ENCODE data around the gene RPS3.

RPS3 gene

DNA sequence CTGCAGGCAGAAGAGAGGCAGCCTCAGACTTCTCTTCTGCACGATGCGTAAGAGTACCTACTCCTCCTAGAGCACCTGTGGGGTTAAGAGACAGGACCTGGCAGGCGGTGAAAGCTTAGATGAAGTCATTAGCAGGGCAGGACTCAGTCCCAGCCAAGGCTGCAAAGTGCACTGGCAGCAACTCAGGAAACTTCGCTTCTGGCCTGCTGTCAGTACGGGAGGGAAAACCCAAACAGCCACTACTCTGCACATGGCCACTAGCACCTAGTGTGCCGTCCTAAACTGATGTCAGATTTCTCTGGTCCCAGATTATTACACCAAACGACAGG, 42.5 kb downstream of the RPS3 start:
- Histone ChIP-seq H3K4me1 (peaks cover 12% of the 10 kb centered on the region), H4K20me1 (no peaks in the 10 kb centered on the region), H3K4me2 (no peak overlapping the region), H3K9me3 (no peaks in the 10 kb centered on the region), H3K27me3 (no peaks in the 10 kb centered on the region), H3K4me3 (no peak overlapping the region), H3K9ac (no peak overlapping the region), H3K27ac (no peak overlapping the region), H3K36me3 (no peaks in the 10 kb centered on the region)
- TF ChIP-seq Cebpa-rat (IDR thresholded peaks at IDR 0.05): no peak

DNA sequence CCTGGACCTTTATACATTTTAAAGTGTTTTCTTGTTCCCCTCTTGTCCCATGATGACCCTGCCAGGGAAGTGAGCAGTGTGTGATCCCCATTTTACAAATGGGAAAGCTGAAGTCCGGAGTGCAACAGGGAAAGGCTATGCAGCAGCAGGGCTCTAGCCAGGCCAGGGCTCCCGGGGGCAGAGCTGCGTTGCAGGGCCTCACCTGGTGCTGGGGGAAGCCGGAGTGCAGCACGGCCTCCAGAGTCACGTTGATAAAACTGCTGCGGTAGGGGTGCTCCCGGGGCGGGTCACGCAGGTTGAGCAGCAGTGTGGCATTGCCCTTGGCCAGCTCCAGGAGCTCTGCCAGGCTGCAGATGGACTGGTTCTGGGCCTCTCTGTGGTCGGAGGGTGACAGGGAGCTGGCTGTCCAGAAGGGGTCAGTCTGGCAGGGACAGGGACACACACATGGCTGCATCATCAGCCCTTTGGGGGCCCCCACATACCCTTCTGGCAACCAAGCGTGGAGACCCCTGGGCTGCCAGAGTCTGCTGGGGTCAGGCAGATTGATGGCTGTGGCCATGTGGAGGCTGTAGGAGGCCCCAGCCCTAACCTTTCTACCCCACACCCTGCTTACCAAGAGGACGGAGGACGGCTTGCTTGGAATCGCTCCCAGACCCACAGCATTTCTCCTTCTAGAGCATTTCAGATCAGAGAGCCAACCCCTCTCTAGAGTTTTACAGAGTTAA, 43.0 kb downstream of the RPS3 start:
- Histone ChIP-seq H3K27me3 (no peaks in the 10 kb centered on the region), H3K4me1 (peaks cover 12% of the 10 kb centered on the region), H3K4me3 (no peak overlapping the region), H3K9me3 (no peaks in the 10 kb centered on the region), H3K36me3 (no peaks in the 10 kb centered on the region), H3K27ac (no peak overlapping the region), H3K9ac (no peak overlapping the region), H3K4me2 (no peak overlapping the region), H4K20me1 (no peaks in the 10 kb centered on the region)
- TF ChIP-seq Cebpa-rat (IDR thresholded peaks at IDR 0.05): no peak

DNA sequence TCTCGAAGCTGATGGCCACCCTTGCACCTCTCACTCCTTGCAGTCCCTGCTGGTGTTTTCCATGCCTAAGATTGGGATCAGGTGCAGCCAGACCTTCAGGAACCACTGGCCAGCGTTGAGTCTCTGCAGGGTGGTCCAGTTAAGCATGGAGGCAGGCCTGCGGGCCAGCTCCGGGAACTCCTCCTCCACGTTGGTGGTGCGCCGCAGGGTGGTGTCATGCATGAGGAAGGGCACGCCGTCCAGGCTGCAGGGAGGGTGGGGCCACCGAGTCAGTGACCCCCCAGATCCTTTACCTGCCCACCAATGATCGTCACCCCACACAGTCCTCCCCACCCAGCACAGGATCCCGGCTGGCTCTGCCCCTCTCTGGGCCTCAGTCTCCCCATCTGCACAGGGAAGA, 43.7 kb downstream of the RPS3 start:
- Histone ChIP-seq H3K4me1 (peaks cover 12% of the 10 kb centered on the region), H4K20me1 (no peaks in the 10 kb centered on the region), H3K9me3 (no peaks in the 10 kb centered on the region), H3K4me2 (no peak overlapping the region), H3K27ac (no peak overlapping the region), H3K27me3 (no peaks in the 10 kb centered on the region), H3K4me3 (no peak overlapping the region), H3K9ac (no peak overlapping the region), H3K36me3 (no peaks in the 10 kb centered on the region)
- no peak for TF ChIP-seq Cebpa-rat (IDR thresholded peaks at IDR 0.05)

DNA sequence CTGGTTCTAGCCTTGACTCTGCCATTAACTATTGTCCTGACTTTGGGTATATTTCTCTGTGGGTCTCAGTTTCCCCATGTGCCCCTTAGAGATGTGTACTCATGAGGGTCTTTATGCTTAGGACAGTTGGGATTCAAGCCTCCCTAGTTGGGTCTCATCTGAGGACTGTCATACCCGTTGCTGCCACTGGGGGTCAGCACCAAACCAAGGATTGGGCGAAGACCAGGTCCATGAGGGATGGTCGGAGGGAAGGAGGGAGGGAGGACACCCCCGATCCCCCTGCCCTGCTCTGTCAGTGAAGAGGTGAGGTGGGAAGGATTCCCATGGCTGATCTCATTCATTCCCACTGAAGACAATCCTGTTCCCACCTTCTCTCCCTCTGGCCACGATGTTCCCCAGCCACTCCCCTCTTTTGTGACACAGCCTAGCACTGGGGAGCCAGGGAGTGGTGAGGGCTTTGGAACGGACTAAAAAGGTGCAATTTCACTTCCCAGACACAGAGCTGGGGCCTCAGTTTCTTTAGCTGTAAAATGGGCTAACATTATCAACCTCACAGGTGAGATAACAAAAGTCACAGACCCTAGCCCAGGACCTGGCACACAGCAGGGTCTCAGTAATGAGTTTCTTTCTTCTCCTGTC, 46.1 kb downstream of the RPS3 start:
- H3K27ac ChIP-seq: no peak overlapping the region

DNA sequence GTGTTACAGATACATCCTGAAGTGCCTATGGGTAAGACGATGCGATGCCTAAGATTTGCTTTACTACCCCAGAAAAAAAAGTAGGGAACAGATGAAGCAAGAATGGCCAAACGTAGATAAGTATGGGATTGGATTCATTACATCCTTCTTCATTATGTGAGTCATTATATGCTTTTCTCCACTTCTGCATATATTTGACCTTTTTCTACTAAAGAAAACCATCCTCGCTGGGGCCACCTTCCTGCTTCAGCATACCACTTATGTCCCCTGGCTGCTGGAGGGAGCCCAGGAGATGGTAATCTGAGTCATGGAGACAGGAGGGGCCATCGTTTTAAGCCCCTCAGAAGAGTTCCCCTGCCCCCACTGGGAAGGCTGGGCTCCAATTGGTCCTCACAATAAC, 48.1 kb downstream of the RPS3 start:
- H3K27me3 ChIP-seq: no peaks in the 10 kb centered on the region
- no peak overlapping the region for H3K27ac ChIP-seq
- no peak overlapping the region for H3K9ac ChIP-seq
- no peaks in the 10 kb centered on the region for H3K36me3 ChIP-seq
- H3K4me1 ChIP-seq: no peaks in the 10 kb centered on the region
- H4K20me1 ChIP-seq: no peaks in the 10 kb centered on the region
- no peaks in the 10 kb centered on the region for H3K9me3 ChIP-seq
- H3K4me2 ChIP-seq: no peak overlapping the region
- no peak overlapping the region for H3K4me3 ChIP-seq
- TF ChIP-seq Cebpa-rat (IDR thresholded peaks at IDR 0.05): no peak

More for the DNA sequence above, 46.1 kb downstream of the RPS3 start:
- Histone ChIP-seq H3K27me3 (no peaks in the 10 kb centered on the region), H3K36me3 (no peaks in the 10 kb centered on the region), H3K9ac (no peak overlapping the region), H3K4me3 (no peak overlapping the region), H3K4me2 (no peak overlapping the region), H3K9me3 (no peaks in the 10 kb centered on the region), H3K4me1 (no peaks in the 10 kb centered on the region), H4K20me1 (no peaks in the 10 kb centered on the region)
- no peak for TF ChIP-seq Cebpa-rat (IDR thresholded peaks at IDR 0.05)

DNA sequence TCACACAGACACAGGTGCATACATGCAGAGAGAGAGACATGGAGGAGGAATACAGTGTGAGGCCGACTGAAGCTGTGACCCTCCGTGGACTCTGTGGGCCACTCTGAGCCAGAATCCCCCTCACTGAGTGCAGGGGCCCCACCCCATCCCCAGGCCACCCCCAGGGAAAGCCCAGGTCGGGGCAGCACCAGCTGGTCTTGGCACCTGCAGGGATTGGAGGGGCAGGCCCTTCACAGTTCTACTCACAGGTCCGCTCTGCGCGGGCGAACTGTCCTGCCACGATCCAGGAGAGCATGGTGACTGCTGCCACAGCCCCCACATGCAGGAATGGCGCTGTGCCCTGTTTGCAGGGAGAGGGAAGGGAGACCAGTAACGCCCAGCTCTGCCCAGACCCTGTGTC, 50.0 kb downstream of the RPS3 start:
- Histone ChIP-seq H4K20me1 (no peaks in the 10 kb centered on the region), H3K27ac (no peak overlapping the region), H3K4me2 (no peak overlapping the region), H3K27me3 (no peaks in the 10 kb centered on the region), H3K9me3 (no peaks in the 10 kb centered on the region), H3K4me3 (no peak overlapping the region), H3K9ac (no peak overlapping the region), H3K4me1 (no peaks in the 10 kb centered on the region), H3K36me3 (no peaks in the 10 kb centered on the region)
- TF ChIP-seq Cebpa-rat (IDR thresholded peaks at IDR 0.05): no peak

DNA sequence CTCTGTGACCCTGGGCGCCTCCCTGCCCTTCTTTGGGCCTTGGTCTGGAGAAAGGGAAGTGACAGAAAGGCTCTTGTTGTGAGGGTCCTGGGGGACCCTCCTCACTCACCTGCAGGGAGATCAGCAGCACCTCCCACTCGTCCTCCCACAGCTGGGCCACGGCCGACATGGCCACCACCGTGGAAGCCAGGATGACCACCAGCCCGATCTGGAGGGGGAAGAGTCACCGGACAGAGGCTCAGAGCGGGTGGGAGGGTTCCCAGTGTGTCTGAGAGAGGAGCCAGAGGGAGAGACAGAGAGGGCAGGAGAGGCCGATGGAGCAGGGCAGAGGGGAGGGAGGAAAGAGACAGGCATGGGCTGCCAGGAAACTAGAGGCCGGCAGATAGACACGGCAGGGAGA, 50.5 kb downstream of the RPS3 start:
- Histone ChIP-seq H3K27me3 (no peaks in the 10 kb centered on the region), H3K9ac (no peak overlapping the region), H3K4me2 (no peak overlapping the region), H4K20me1 (no peaks in the 10 kb centered on the region), H3K9me3 (no peaks in the 10 kb centered on the region), H3K36me3 (no peaks in the 10 kb centered on the region), H3K27ac (no peak overlapping the region), H3K4me3 (no peak overlapping the region), H3K4me1 (no peaks in the 10 kb centered on the region)
- no peak for TF ChIP-seq Cebpa-rat (IDR thresholded peaks at IDR 0.05)

DNA sequence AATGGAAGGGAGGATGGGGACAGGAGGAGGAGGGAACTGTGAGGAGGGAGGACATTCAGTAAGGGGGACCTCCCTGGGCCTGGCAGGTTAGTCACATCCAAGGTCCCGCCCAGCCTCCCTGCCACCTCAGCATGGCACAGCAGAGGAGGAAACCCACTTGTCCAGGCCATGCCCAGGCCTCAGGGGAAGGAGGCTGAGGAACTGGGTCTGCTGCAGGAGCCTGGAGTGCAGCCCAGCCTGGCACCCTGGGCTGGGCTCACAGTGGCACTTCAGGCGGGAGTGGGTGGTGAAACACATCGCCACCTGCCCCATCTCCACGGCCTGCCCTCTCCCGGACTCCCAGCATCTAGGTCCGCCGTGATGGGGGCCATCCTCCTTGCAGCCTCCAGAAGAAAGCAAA, 50.9 kb downstream of the RPS3 start:
- no peaks in the 10 kb centered on the region for H3K9me3 ChIP-seq
- no peaks in the 10 kb centered on the region for H3K4me1 ChIP-seq
- H3K27ac ChIP-seq: no peak overlapping the region
- no peak overlapping the region for H3K4me2 ChIP-seq
- no peak for TF ChIP-seq Cebpa-rat (IDR thresholded peaks at IDR 0.05)
- no peaks in the 10 kb centered on the region for H3K27me3 ChIP-seq
- H3K36me3 ChIP-seq: no peaks in the 10 kb centered on the region
- H3K9ac ChIP-seq: no peak overlapping the region
- no peaks in the 10 kb centered on the region for H4K20me1 ChIP-seq
- H3K4me3 ChIP-seq: no peak overlapping the region

DNA sequence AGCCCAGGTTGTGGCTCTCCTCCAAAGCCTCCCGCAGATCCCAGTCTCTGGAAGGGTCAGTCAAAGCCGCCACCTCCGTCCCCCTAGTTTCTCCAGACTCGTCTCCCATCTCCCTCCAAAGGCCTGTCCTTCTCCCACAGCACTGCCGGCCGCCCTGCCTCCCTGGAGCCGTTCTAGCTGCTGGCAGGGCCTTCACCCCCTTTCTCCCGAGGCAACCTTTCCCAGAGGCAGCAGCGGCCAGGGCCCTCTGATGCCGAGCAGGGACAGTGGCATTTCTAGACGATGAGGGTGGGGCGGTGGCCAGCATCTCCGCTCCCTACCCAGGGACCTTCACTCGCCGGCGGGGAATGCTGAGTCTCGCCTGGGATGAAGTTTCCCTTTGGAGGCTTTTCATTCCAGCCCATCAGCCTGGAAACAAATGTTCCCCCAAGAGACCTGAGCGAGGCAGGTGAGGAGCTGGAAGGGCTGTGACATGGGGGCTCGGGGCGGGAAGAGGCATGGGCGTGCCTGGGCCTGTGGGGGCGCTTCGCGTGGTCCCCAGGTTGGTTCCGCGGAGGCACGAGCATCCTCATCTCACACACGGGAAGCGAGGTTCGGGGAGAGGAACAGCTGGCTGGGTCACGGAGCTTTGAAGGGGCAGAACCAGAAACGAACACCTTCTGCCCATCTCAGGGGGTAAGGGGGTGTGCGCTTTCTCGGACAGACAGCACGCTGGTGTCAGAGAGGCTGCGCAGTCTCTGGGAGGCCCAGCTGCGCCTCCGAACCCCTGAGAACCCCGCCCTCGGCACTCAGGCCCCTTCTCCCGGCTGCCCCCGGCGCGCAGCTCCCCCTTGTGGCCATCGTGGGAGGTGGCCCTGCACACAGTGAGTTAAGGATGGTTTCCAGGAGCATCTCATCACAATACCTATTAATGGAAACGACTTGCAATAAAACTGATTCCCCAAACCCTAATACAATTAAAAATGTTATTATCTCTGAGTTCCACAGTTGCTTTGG, 51.8 kb downstream of the RPS3 start:
- H3K4me2 ChIP-seq: no peak overlapping the region

More for the DNA sequence above, 51.8 kb downstream of the RPS3 start:
- Histone ChIP-seq H3K27ac (no peak overlapping the region), H3K36me3 (no peaks in the 10 kb centered on the region), H4K20me1 (no peaks in the 10 kb centered on the region), H3K9ac (no peak overlapping the region), H3K9me3 (no peaks in the 10 kb centered on the region), H3K27me3 (no peaks in the 10 kb centered on the region), H3K4me1 (no peaks in the 10 kb centered on the region), H3K4me3 (no peak overlapping the region)
- TF ChIP-seq Cebpa-rat (IDR thresholded peaks at IDR 0.05): no peak

Measured in BLaER1 (cell line).